ENCODE results near the gene CEP43.

The CEP43 gene

GRCh38 chr6:166999145-166999883, at the start of gene CEP43:
Gene CEP43 (plus strand): TSS chr6:166999397. CDS start chr6:166999413, 16 bp downstream.
- DNase-seq = peak; percentile 85

GRCh38 chr6:166949528-166950442, 49.4 kb upstream of the CEP43 start:
- DNase-seq = no peak

GRCh38 chr6:166950443-166950821, 48.8 kb upstream of the CEP43 start:
- DNase-seq = no peak

GRCh38 chr6:166950892-166951669, 48.1 kb upstream of the CEP43 start:
- DNase-seq = peak; percentile 58

- DNase-seq = no peak
Observed at GRCh38 chr6:166951670-166952060, 47.5 kb upstream of the CEP43 start.

GRCh38 chr6:166952121-166952520, 47.1 kb upstream of the CEP43 start:
- DNase-seq = no peak

GRCh38 chr6:166952567-166953486, 46.4 kb upstream of the CEP43 start:
- DNase-seq = peak; percentile 28

GRCh38 chr6:166954118-166954713, 45.0 kb upstream of the CEP43 start:
- DNase-seq = no peak

- no peak for DNase-seq
Observed at GRCh38 chr6:166955121-166955864, 43.9 kb upstream of the CEP43 start.

GRCh38 chr6:166955865-166956443, 43.2 kb upstream of the CEP43 start:
- no peak for DNase-seq

- peak; percentile 99 for DNase-seq
Observed at GRCh38 chr6:166956444-166957086, 42.6 kb upstream of the CEP43 start, which contains the start of gene RNASET2. Gene RNASET2 (minus strand): TSS chr6:166956550. CDS start chr6:166956182, 368 bp downstream.

GRCh38 chr6:166957087-166957804, 42.0 kb upstream of the CEP43 start:
- peak; percentile 46 for DNase-seq

GRCh38 chr6:166957805-166958076, 41.5 kb upstream of the CEP43 start:
- no peak for DNase-seq

- peak; percentile 37 for DNase-seq
Observed at GRCh38 chr6:166958926-166959861, 40.0 kb upstream of the CEP43 start.

- DNase-seq = no peak
Observed at GRCh38 chr6:166959911-166960608, 39.1 kb upstream of the CEP43 start.

GRCh38 chr6:166960609-166960978, 38.6 kb upstream of the CEP43 start:
- no peak for DNase-seq

- no peak for DNase-seq
Observed at GRCh38 chr6:166966268-166966667, 32.9 kb upstream of the CEP43 start.
